Stimulated activated CD8-positive, alpha-beta memory T cell treated with anti-CD3 and anti-CD28 coated beads, Interleukin-7, amount 100 ng/mL, for 1 hour (primary cell): ENCODE data around the gene CD9.

Source experiments
- DNase-seq, 2 donors: peaks; one replicate each; pipeline ENCODE4 v3.0.0-alpha.2; 2020; ENCODE audit warnings: low read depth in 2 of 2

The CD9 gene

GRCh38 chr12:6241495-6241894 lies 41.3 kb downstream of the CD9 start:
- no peak for DNase-seq

GRCh38 chr12:6249580-6249979 lies 49.4 kb downstream of the CD9 start:
- DNase-seq = no peak

GRCh38 chr12:6250343-6250742 lies 50.1 kb downstream of the CD9 start:
- DNase-seq = no peak

- no peak for DNase-seq
Observed at GRCh38 chr12:6253278-6253677, 53.1 kb downstream of the CD9 start.

GRCh38 chr12:6254491-6254890 lies 54.3 kb downstream of the CD9 start:
- no peak for DNase-seq

GRCh38 chr12:6257007-6257406 lies 56.8 kb downstream of the CD9 start:
- DNase-seq = no peak

- DNase-seq = no peak
Observed at GRCh38 chr12:6262211-6262610, 62.0 kb downstream of the CD9 start.

- DNase-seq = no peak
Observed at GRCh38 chr12:6262623-6263022, 62.4 kb downstream of the CD9 start.

GRCh38 chr12:6263931-6264330 lies 63.7 kb downstream of the CD9 start:
- no peak for DNase-seq

GRCh38 chr12:6264402-6265037 lies 64.3 kb downstream of the CD9 start:
- no peak for DNase-seq

GRCh38 chr12:6265038-6265405 lies 64.8 kb downstream of the CD9 start:
- DNase-seq = no peak

GRCh38 chr12:6266541-6266966 lies 66.4 kb downstream of the CD9 start:
- no peak for DNase-seq

- DNase-seq = no peak
Observed at GRCh38 chr12:6266971-6267721, 66.9 kb downstream of the CD9 start.

GRCh38 chr12:6268484-6269157 lies 68.4 kb downstream of the CD9 start:
- DNase-seq = no peak

- DNase-seq = no peak
Observed at GRCh38 chr12:6269986-6270385, 69.8 kb downstream of the CD9 start.

GRCh38 chr12:6271281-6271680 lies 71.1 kb downstream of the CD9 start:
- DNase-seq = no peak

- no peak for DNase-seq
Observed at GRCh38 chr12:6272300-6273204, 72.4 kb downstream of the CD9 start.

GRCh38 chr12:6273205-6273540 lies 73.0 kb downstream of the CD9 start:
- DNase-seq = no peak

- DNase-seq = no peak
Observed at GRCh38 chr12:6273541-6274230, 73.5 kb downstream of the CD9 start.

GRCh38 chr12:6274231-6275221 lies 74.3 kb downstream of the CD9 start:
- no peak for DNase-seq
